K562 treated with DMSO at 1 percent for 48 hours (cell line): ENCODE results near the gene UROC1. TPM values are rescaled to one million over a fixed set of nuclear protein-coding genes. Genes with fewer than 3 reads are reported as not detected.

Source experiments
- total RNA-seq: library from RNA; unstranded; fragments of 300-600 nt; gene quantifications from 2 replicates; pipeline ENCODE4 v1.2.3, GENCODE V29; 2022; ENCODE audit warnings: low replicate concordance; ENCODE audit errors: extremely low read depth

Gene UROC1
- not detected in 2 replicates for total RNA-seq

GRCh38 chr3:126517291-126517951, at the start of gene UROC1:
TSS of gene UROC1 (minus strand) at chr3:126517773. CDS start at chr3:126517719, 54 bp downstream.

GRCh38 chr3:126558336-126559071, 40.9 kb upstream of the UROC1 start, which contains the start of gene C3orf22:
TSS of gene C3orf22 (minus strand) at chr3:126558932. CDS start at chr3:126553390, 5,542 bp downstream.

GRCh38 chr3:126523745-126524428, 6.3 kb upstream of the UROC1 start, which contains the start of gene CHST13:
TSS of gene CHST13 (plus strand) at chr3:126524155. CDS start at chr3:126524333, 178 bp downstream.

GRCh38 chr3:126475413-126476114, 42.0 kb downstream of the UROC1 start, which contains the start of gene ZXDC:
TSS of gene ZXDC (minus strand) at chr3:126475891. CDS start at chr3:126475865, 26 bp downstream.

Other genes with a start within 250 kb of the UROC1 start
- gene KLF15, start 160.4 kb downstream of the UROC1 start, total RNA-seq: not detected in 2 replicates
- gene CFAP100, start 122.9 kb downstream of the UROC1 start, total RNA-seq: not detected in 2 replicates
- gene ZXDC, start 41.9 kb downstream of the UROC1 start, total RNA-seq: not detected in 2 replicates
- not detected in 2 replicates for gene CHST13, start 6.4 kb upstream of the UROC1 start, total RNA-seq
- not detected in 2 replicates for gene C3orf22, start 41.2 kb upstream of the UROC1 start, total RNA-seq
- not detected in 2 replicates for gene TXNRD3, start 137.4 kb upstream of the UROC1 start, total RNA-seq
- not detected in 2 replicates for gene CHCHD6, start 186.5 kb upstream of the UROC1 start, total RNA-seq